Neuronal stem cell (in vitro differentiated cells): ENCODE data around the gene OTOGL.
A peak's percentile ranks its signal among the peaks of the same experiment; 100 is the strongest.

Experiments
- DNase-seq: peaks from one replicate; pipeline ENCODE4 v3.0.0-alpha.2; 2013; ENCODE audit warnings: low spot score
- H2AFZ ChIP-seq: one replicate; pipeline ENCODE4 v1.6.1; 2013; ENCODE audit warnings: mild to moderate bottlenecking, low read length, inconsistent platforms
- H2AK5ac ChIP-seq: 2 replicates; pipeline ENCODE4 v1.6.1; 2013; ENCODE audit warnings: low read depth, mild to moderate bottlenecking, inconsistent platforms, low read length, moderate library complexity, mixed read lengths
- H2BK120ac ChIP-seq: 2 replicates; pipeline ENCODE4 v1.6.1; 2013; ENCODE audit warnings: low read depth, mild to moderate bottlenecking, inconsistent platforms, low read length, moderate library complexity, mixed read lengths
- H2BK12ac ChIP-seq: one replicate; pipeline ENCODE4 v1.6.1; 2013; ENCODE audit warnings: low read length, inconsistent platforms
- H2BK15ac ChIP-seq: 2 replicates; pipeline ENCODE4 v1.6.1; 2013; ENCODE audit warnings: mild to moderate bottlenecking, low read length, inconsistent platforms, mixed read lengths
- H2BK5ac ChIP-seq: one replicate; pipeline ENCODE4 v1.6.1; 2013; ENCODE audit warnings: inconsistent platforms, mild to moderate bottlenecking, low read length, moderate library complexity
- H3K14ac ChIP-seq: one replicate; pipeline ENCODE4 v1.6.1; 2013; ENCODE audit warnings: low read length, inconsistent platforms
- H3K18ac ChIP-seq: 2 replicates; pipeline ENCODE4 v1.6.1; 2013; ENCODE audit warnings: low read length, inconsistent platforms
- H3K23ac ChIP-seq: 2 replicates; pipeline ENCODE4 v1.6.1; 2013; ENCODE audit warnings: low read depth, mild to moderate bottlenecking, mixed read lengths, low read length, inconsistent platforms; ENCODE audit not compliant: poor library complexity
- H3K27ac ChIP-seq: replicated peaks from 3 replicates; pipeline ENCODE4 v1.5.1; 2013; ENCODE audit warnings: low read length, inconsistent platforms
- H3K27me3 ChIP-seq, 3 experiments: 2 replicates each; pipeline ENCODE4 v1.6.1; 2013; ENCODE audit warnings: low read length in 3 of 3, mild to moderate bottlenecking in 2 of 3, inconsistent platforms in 1 of 3, low read depth in 1 of 3, mixed read lengths in 1 of 3, moderate library complexity in 1 of 3; ENCODE audit not compliant: control insufficient read depth in 3 of 3, insufficient read depth in 3 of 3
- H3K36me3 ChIP-seq, 2 donors: replicated peaks in 1 of 2; 2 replicates each; pipeline ENCODE4 v1.6.1; 2013; ENCODE audit warnings: low read length in 2 of 2; ENCODE audit not compliant: control insufficient read depth in 2 of 2, insufficient read depth in 2 of 2
- H3K4ac ChIP-seq: 2 replicates; pipeline ENCODE4 v1.6.1; 2013; ENCODE audit warnings: inconsistent platforms, mild to moderate bottlenecking, low read length, moderate library complexity
- H3K4me1 ChIP-seq, 2 donors: 1 replicate in 1 of 2; 2 replicates in 1 of 2; pipeline ENCODE4 v1.6.1; 2013; ENCODE audit warnings: low read length in 2 of 2, low read depth in 1 of 2; ENCODE audit not compliant: control insufficient read depth in 2 of 2, insufficient read depth in 1 of 2
- H3K4me2 ChIP-seq: one replicate; pipeline ENCODE4 v1.6.1; 2013; ENCODE audit warnings: mild to moderate bottlenecking, low read length, inconsistent platforms; ENCODE audit not compliant: insufficient read depth, poor library complexity, severe bottlenecking
- H3K4me3 ChIP-seq, 2 donors: 2 replicates each; pipeline ENCODE4 v1.5.1; 2013; ENCODE audit warnings: low read length in 2 of 2, mild to moderate bottlenecking in 2 of 2, inconsistent platforms in 1 of 2, moderate library complexity in 1 of 2
- H3K79me1 ChIP-seq: one replicate; pipeline ENCODE4 v1.6.1; 2013; ENCODE audit warnings: low read depth, mild to moderate bottlenecking, inconsistent platforms, low read length, moderate library complexity
- H3K9ac ChIP-seq: one replicate; pipeline ENCODE4 v1.6.1; 2013; ENCODE audit warnings: mild to moderate bottlenecking, low read depth, low read length, inconsistent platforms; ENCODE audit not compliant: poor library complexity
- H3K9me3 ChIP-seq, 2 donors: replicated peaks in 1 of 2; 2 replicates each; pipeline versions ENCODE3 to v1.6.1; 2013; ENCODE audit warnings: low read length in 2 of 2, mild to moderate bottlenecking in 2 of 2, inconsistent platforms in 1 of 2, low read depth in 1 of 2, mixed read lengths in 1 of 2, moderate library complexity in 1 of 2; ENCODE audit not compliant: control insufficient read depth in 2 of 2, insufficient read depth in 1 of 2
- H4K8ac ChIP-seq: one replicate; pipeline ENCODE4 v1.6.1; 2013; ENCODE audit warnings: low read depth, mild to moderate bottlenecking, inconsistent platforms, low read length, moderate library complexity
- H4K91ac ChIP-seq: one replicate; pipeline ENCODE4 v1.6.1; 2013; ENCODE audit warnings: low read length, low read depth, mild to moderate bottlenecking, inconsistent platforms; ENCODE audit not compliant: poor library complexity
- WGBS, 2 donors: extraction: QIAGEN DNeasy Blood & Tissue Kit; methylation state at CpG; one replicate each; pipeline ENCODE4 v1.1.7; 2013; ENCODE audit warnings: missing lambda C conversion rate in 2 of 2, mixed read lengths in 1 of 2; ENCODE audit not compliant: insufficient read length in 2 of 2, insufficient replicate concordance in 1 of 2; ENCODE audit errors: extremely low coverage in 2 of 2; 5-methylcytosine and 5-hydroxymethylcytosine counted together

OTOGL gene

GRCh38 chr12:80170915-80171314 lies 71.6 kb downstream of the OTOGL start:
- Histone ChIP-seq H3K4ac (no peak overlapping the region), H2AK5ac (no peak overlapping the region), H4K91ac (no peak overlapping the region), H3K4me2 (no peak overlapping the region), H2BK5ac (no peak overlapping the region), H3K27me3 (no peaks in the 10 kb centered on the region), H3K27ac (no peak overlapping the region), H4K8ac (no peak overlapping the region), H3K9me3 (no peaks in the 10 kb centered on the region), H2BK15ac (no peak overlapping the region), H3K14ac (no peak overlapping the region), H2AFZ (no peak overlapping the region), H3K23ac (no peak overlapping the region), H3K4me3 (no peak overlapping the region), H3K79me1 (no peaks in the 10 kb centered on the region), H3K36me3 (no peaks in the 10 kb centered on the region), H3K18ac (no peak overlapping the region), H3K9ac (no peak overlapping the region), H3K4me1 (peaks cover 0 to 4% of the 10 kb centered on the region in 2 donors), H2BK12ac (no peak overlapping the region), H2BK120ac (no peak overlapping the region)
- DNase-seq, result no peak
- WGBS, 2 donors, result no CpG with 5 or more reads among the region's 2 CpGs

GRCh38 chr12:80173083-80173864 lies 73.9 kb downstream of the OTOGL start:
- Histone ChIP-seq H3K9me3 (no peaks in the 10 kb centered on the region), H3K4me1 (peaks cover 0 to 4% of the 10 kb centered on the region in 2 donors), H3K9ac (no peak overlapping the region), H2BK12ac (no peak overlapping the region), H3K23ac (no peak overlapping the region), H4K91ac (no peak overlapping the region), H4K8ac (no peak overlapping the region), H2BK15ac (no peak overlapping the region), H2AK5ac (no peak overlapping the region), H3K27me3 (no peaks in the 10 kb centered on the region), H3K79me1 (no peaks in the 10 kb centered on the region), H3K4me2 (no peak overlapping the region), H3K4me3 (no peak overlapping the region), H2AFZ (peak overlapping the region; percentile 71), H3K4ac (no peak overlapping the region), H2BK5ac (no peak overlapping the region), H3K14ac (no peak overlapping the region), H3K36me3 (no peaks in the 10 kb centered on the region), H3K18ac (no peak overlapping the region), H3K27ac (no peak overlapping the region), H2BK120ac (no peak overlapping the region)
- WGBS, 2 donors, result no CpG with 5 or more reads among the region's 5 CpGs
- DNase-seq, result no peak

GRCh38 chr12:80175307-80175930 lies 76.1 kb downstream of the OTOGL start:
- Histone ChIP-seq H3K9ac (no peak overlapping the region), H2BK12ac (no peak overlapping the region), H3K14ac (no peak overlapping the region), H3K4me1 (peaks cover 0 to 4% of the 10 kb centered on the region in 2 donors), H3K36me3 (no peaks in the 10 kb centered on the region), H2AK5ac (no peak overlapping the region), H3K4me3 (no peak overlapping the region), H2BK120ac (no peak overlapping the region), H3K18ac (no peak overlapping the region), H3K9me3 (no peaks in the 10 kb centered on the region), H2BK15ac (no peak overlapping the region), H3K4me2 (no peak overlapping the region), H3K27me3 (no peaks in the 10 kb centered on the region), H4K8ac (no peak overlapping the region), H2BK5ac (no peak overlapping the region), H4K91ac (no peak overlapping the region), H3K27ac (no peak overlapping the region), H3K79me1 (no peaks in the 10 kb centered on the region), H3K23ac (no peak overlapping the region), H3K4ac (no peak overlapping the region), H2AFZ (no peak overlapping the region)
- DNase-seq, result no peak
- WGBS, 2 donors, result no CpG with 5 or more reads among the region's 2 CpGs

- Histone ChIP-seq H3K18ac (no peak overlapping the region), H3K4ac (no peak overlapping the region), H3K4me2 (no peak overlapping the region), H3K4me1 (peaks cover 0 to 4% of the 10 kb centered on the region in 2 donors), H2BK12ac (no peak overlapping the region), H3K23ac (no peak overlapping the region), H3K9me3 (no peaks in the 10 kb centered on the region), H3K4me3 (no peak overlapping the region), H3K9ac (no peak overlapping the region), H2BK120ac (no peak overlapping the region), H3K27me3 (no peaks in the 10 kb centered on the region), H4K8ac (no peak overlapping the region), H3K36me3 (no peaks in the 10 kb centered on the region), H3K79me1 (no peaks in the 10 kb centered on the region), H4K91ac (no peak overlapping the region), H2BK5ac (no peak overlapping the region), H2BK15ac (no peak overlapping the region), H3K27ac (no peak overlapping the region), H2AFZ (no peak overlapping the region), H3K14ac (no peak overlapping the region), H2AK5ac (no peak overlapping the region)
- DNase-seq, result no peak
- WGBS, 2 donors, result no CpG with 5 or more reads among the region's 2 CpGs
Observed at GRCh38 chr12:80176706-80177105, 77.4 kb downstream of the OTOGL start.
